Chondrocyte (in vitro differentiated cells): ENCODE data around the gene ZNF845. TPM values are rescaled to one million over a fixed set of nuclear protein-coding genes. Genes with fewer than 3 reads are reported as not detected.
"Not testable (repeated sequence)": the region's sequence is repeated elsewhere in the genome, so short reads cannot be mapped to it uniquely, and the experiment has no call there.

Source experiments
- DNase-seq: peaks from one replicate; pipeline ENCODE4 v3.0.0; 2021; ENCODE audit warnings: mixed read lengths, low spot score
- H3K27ac Mint-ChIP-seq: one replicate; pipeline ENCODE4 v1.8.0; 2021; ENCODE audit warnings: mild to moderate bottlenecking, moderate library complexity, mixed read lengths; ENCODE audit not compliant: unreplicated experiment
- H3K27me3 Mint-ChIP-seq: 2 replicates; pipeline ENCODE4 v1.8.0; 2021; ENCODE audit warnings: low read depth, mixed read lengths
- H3K36me3 Mint-ChIP-seq: 2 replicates; pipeline ENCODE4 v1.8.0; 2021; ENCODE audit warnings: low read depth, mixed read lengths
- H3K4me1 Mint-ChIP-seq: 2 replicates; pipeline ENCODE4 v1.8.0; 2021; ENCODE audit warnings: low read depth, mild to moderate bottlenecking, mixed read lengths
- H3K4me3 Mint-ChIP-seq: one replicate; pipeline ENCODE4 v1.8.0; 2021; ENCODE audit warnings: mild to moderate bottlenecking, moderate library complexity, mixed read lengths; ENCODE audit not compliant: unreplicated experiment
- H3K9me3 Mint-ChIP-seq: 2 replicates; pipeline ENCODE4 v1.8.0; 2021; ENCODE audit warnings: low read depth, mixed read lengths
- CTCF ChIP-seq: fragments of 200-600 bp; sonication (generic); IDR thresholded peaks from 2 replicates; pipeline ENCODE4 v1.5.0; 2021; ENCODE audit warnings: antibody characterized with exemption, mild to moderate bottlenecking, moderate library complexity
- total RNA-seq: library from RNA; stranded (reverse); gene quantifications from 3 replicates; pipeline ENCODE4 v1.2.1, GENCODE V29; 2021

Gene ZNF845
- total RNA-seq, 1 donor from 2014 or later: 4.8 TPM

- H3K36me3 Mint-ChIP-seq: peaks cover 14% of the 10 kb centered on the region
- TF ChIP-seq CTCF: peak; percentile 79
- peaks cover 24% of the 10 kb centered on the region for H3K4me1 Mint-ChIP-seq
- no peaks in the 10 kb centered on the region for H3K27me3 Mint-ChIP-seq
- peaks cover 8% of the 10 kb centered on the region for H3K9me3 Mint-ChIP-seq
- H3K27ac Mint-ChIP-seq: peak within 1 kb of the TSS; percentile 93
- peak within 1 kb of the TSS; percentile 98 for H3K4me3 Mint-ChIP-seq
- DNase-seq: peak; percentile 97
Measured at GRCh38 chr19:53394974-53395839, 61.7 kb downstream of the ZNF845 start, which contains the start of gene ZNF765. ZNF765 (plus strand) TSS chr19:53395149; CDS start chr19:53398016, 2,867 bp downstream.

GRCh38 chr19:53395840-53396524, 62.4 kb downstream of the ZNF845 start:
- H3K27ac Mint-ChIP-seq: peak overlapping the region; percentile 93
- H3K4me3 Mint-ChIP-seq: peak overlapping the region; percentile 98
- H3K36me3 Mint-ChIP-seq: peaks cover 19% of the 10 kb centered on the region
- DNase-seq, H3K9me3 Mint-ChIP-seq, H3K27me3 Mint-ChIP-seq: not testable (repeated sequence)
- H3K4me1 Mint-ChIP-seq: peaks cover 24% of the 10 kb centered on the region

DNA sequence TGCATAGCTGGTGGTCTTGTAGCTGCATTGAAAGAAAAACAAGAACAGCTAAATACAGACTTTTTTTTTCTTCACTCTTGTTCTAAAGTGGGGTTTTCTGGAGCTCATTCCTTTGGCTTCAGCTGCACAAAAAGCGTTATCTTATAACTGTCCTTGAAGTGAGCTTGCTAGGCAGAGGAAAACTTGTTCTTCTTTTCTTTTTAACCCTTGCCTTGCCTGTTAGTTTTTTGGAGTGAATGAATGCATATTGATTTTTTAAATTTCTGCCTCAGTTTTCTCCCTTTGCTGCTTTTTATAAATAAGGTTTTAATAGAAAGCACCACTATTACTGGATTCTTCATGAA, 62.9 kb downstream of the ZNF845 start:
- Mint-ChIP-seq H3K36me3 (peaks cover 21% of the 10 kb centered on the region), H3K4me3 (peak overlapping the region; percentile 98), H3K27ac (no peak overlapping the region), H3K9me3 (peaks cover 8% of the 10 kb centered on the region), H3K27me3 (no peaks in the 10 kb centered on the region), H3K4me1 (peaks cover 24% of the 10 kb centered on the region)
- no peak for TF ChIP-seq CTCF
- no peak for DNase-seq

DNA sequence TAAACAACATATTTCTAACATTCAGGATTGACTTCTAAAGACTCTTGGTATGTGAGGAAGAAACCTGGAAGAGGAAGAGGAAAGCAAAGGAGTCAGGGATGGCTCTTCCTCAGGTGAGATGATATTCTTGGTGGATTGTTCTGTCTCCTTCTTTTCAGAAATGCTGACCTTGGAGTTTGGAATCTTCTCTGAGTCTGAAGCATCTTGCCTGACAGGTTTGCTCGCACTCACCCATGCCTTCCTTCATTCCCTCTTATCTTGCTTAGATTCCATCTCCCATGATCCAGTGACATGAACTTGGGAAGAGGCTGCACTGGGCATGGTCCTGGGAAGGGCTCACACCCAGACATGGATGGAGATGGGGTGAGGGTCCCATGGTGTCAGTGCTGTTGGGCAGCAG, 64.4 kb downstream of the ZNF845 start:
- not testable (repeated sequence) for H3K27ac Mint-ChIP-seq, H3K27me3 Mint-ChIP-seq, H3K4me3 Mint-ChIP-seq, DNase-seq
- peaks cover 24% of the 10 kb centered on the region for H3K4me1 Mint-ChIP-seq
- H3K9me3 Mint-ChIP-seq: peaks cover 10% of the 10 kb centered on the region
- H3K36me3 Mint-ChIP-seq: peaks cover 35% of the 10 kb centered on the region

Other genes starting within 250 kb of the ZNF845 start
- 21.4 to 23.6 TPM (median 22.4 TPM) in 3 replicates for gene ZNF160, start 230.3 kb upstream of the ZNF845 start, total RNA-seq
- 6.2 to 10.4 TPM (median 7.3 TPM) in 3 replicates for gene ZNF415, start 200.8 kb upstream of the ZNF845 start, total RNA-seq
- gene ZNF347, start 174.7 kb upstream of the ZNF845 start, total RNA-seq: 10.5 to 14.1 TPM (median 11.0 TPM) in 3 replicates
- gene ZNF665, start 140.4 kb upstream of the ZNF845 start, total RNA-seq: 1.4 to 4.7 TPM (median 3.3 TPM) in 3 replicates
- 21.2 to 28.9 TPM (median 21.5 TPM) in 3 replicates for gene ZNF677, start 78.9 kb upstream of the ZNF845 start, total RNA-seq
- not detected in 3 replicates for gene VN1R2, start 75.5 kb upstream of the ZNF845 start, total RNA-seq
- not detected in 3 replicates for gene VN1R4, start 66.0 kb upstream of the ZNF845 start, total RNA-seq
- gene ZNF525, start 32.0 kb downstream of the ZNF845 start, total RNA-seq: 5.9 to 6.9 TPM (median 6.4 TPM) in 3 replicates
- gene ZNF765, start 61.4 kb downstream of the ZNF845 start, total RNA-seq: 6.5 to 12.2 TPM (median 7.3 TPM) in 3 replicates
- gene ZNF761, start 98.2 kb downstream of the ZNF845 start, total RNA-seq: 7.0 to 8.0 TPM (median 8.0 TPM) in 3 replicates
- 2.2 to 2.6 TPM (median 2.4 TPM) in 3 replicates for gene ZNF813, start 134.0 kb downstream of the ZNF845 start, total RNA-seq
- 7.9 to 9.1 TPM (median 7.9 TPM) in 3 replicates for gene ZNF331, start 204.4 kb downstream of the ZNF845 start, total RNA-seq